Glutamatergic neuron (in vitro differentiated cells): ENCODE results near the gene MAP2K6. TPM values are rescaled to one million over a fixed set of nuclear protein-coding genes. Genes with fewer than 3 reads are reported as not detected.

Source experiments
- DNase-seq: peaks from one replicate; pipeline ENCODE4 v3.0.0; 2022
- H3K27ac Mint-ChIP-seq: one replicate; pipeline ENCODE4 v1.8.0; 2020; ENCODE audit warnings: mild to moderate bottlenecking, mixed read lengths, inconsistent platforms; ENCODE audit not compliant: unreplicated experiment
- H3K27me3 Mint-ChIP-seq: one replicate; pipeline ENCODE4 v1.8.0; 2020; ENCODE audit warnings: mild to moderate bottlenecking, moderate library complexity, mixed read lengths, inconsistent platforms; ENCODE audit not compliant: unreplicated experiment
- H3K36me3 Mint-ChIP-seq: one replicate; pipeline ENCODE4 v1.8.0; 2020; ENCODE audit warnings: mild to moderate bottlenecking, mixed read lengths, inconsistent platforms; ENCODE audit not compliant: unreplicated experiment
- H3K4me1 Mint-ChIP-seq: one replicate; pipeline ENCODE4 v1.8.0; 2020; ENCODE audit warnings: mild to moderate bottlenecking, low read depth, mixed read lengths, inconsistent platforms; ENCODE audit not compliant: unreplicated experiment
- H3K4me3 Mint-ChIP-seq: one replicate; pipeline ENCODE4 v1.8.0; 2020; ENCODE audit warnings: mild to moderate bottlenecking, mixed read lengths, inconsistent platforms; ENCODE audit not compliant: unreplicated experiment
- H3K9me3 Mint-ChIP-seq: one replicate; pipeline ENCODE4 v1.8.0; 2020; ENCODE audit warnings: mild to moderate bottlenecking, moderate library complexity, mixed read lengths, inconsistent platforms; ENCODE audit not compliant: unreplicated experiment
- CTCF ChIP-seq: fragments of 200-600 bp; sonication (generic); IDR thresholded peaks from one replicate; pipeline ENCODE4 v1.5.0; 2021; ENCODE audit not compliant: partially characterized antibody, unreplicated experiment
- total RNA-seq: library from RNA; stranded (reverse); fragmentation: NEBNext Ultra II Directional; extraction: Animal tissue kit (Norgen Biotek cat#: 25700); gene quantifications from one replicate; pipeline ENCODE4 v1.2.1, GENCODE V29; 2021; ENCODE audit not compliant: unreplicated experiment

The MAP2K6 gene
- total RNA-seq, 1 donor from 2014 or later = 28.3 TPM

- no peak for TF ChIP-seq CTCF
- DNase-seq = no peak
- no peaks in the 10 kb centered on the region for H3K27me3 Mint-ChIP-seq
- no peaks in the 10 kb centered on the region for H3K36me3 Mint-ChIP-seq
- no peak overlapping the region for H3K27ac Mint-ChIP-seq
- H3K4me3 Mint-ChIP-seq = no peak overlapping the region
- H3K4me1 Mint-ChIP-seq = peaks cover 3% of the 10 kb centered on the region
- peaks cover 4% of the 10 kb centered on the region for H3K9me3 Mint-ChIP-seq
Measured at GRCh38 chr17:69460963-69461922, 46.7 kb downstream of the MAP2K6 start.

GRCh38 chr17:69461951-69462369, 47.5 kb downstream of the MAP2K6 start:
- H3K27ac Mint-ChIP-seq = no peak overlapping the region
- H3K4me3 Mint-ChIP-seq = no peak overlapping the region
- no peaks in the 10 kb centered on the region for H3K36me3 Mint-ChIP-seq
- TF ChIP-seq CTCF = no peak
- H3K4me1 Mint-ChIP-seq = peaks cover 8% of the 10 kb centered on the region
- peaks cover 3% of the 10 kb centered on the region for H3K9me3 Mint-ChIP-seq
- no peaks in the 10 kb centered on the region for H3K27me3 Mint-ChIP-seq
- no peak for DNase-seq

GRCh38 chr17:69462882-69463281, 48.4 kb downstream of the MAP2K6 start:
- no peak overlapping the region for H3K4me3 Mint-ChIP-seq
- peaks cover 2% of the 10 kb centered on the region for H3K27me3 Mint-ChIP-seq
- peaks cover 13% of the 10 kb centered on the region for H3K4me1 Mint-ChIP-seq
- no peak for TF ChIP-seq CTCF
- peaks cover 3% of the 10 kb centered on the region for H3K9me3 Mint-ChIP-seq
- no peak for DNase-seq
- no peak overlapping the region for H3K27ac Mint-ChIP-seq
- H3K36me3 Mint-ChIP-seq = no peaks in the 10 kb centered on the region

- Mint-ChIP-seq H3K27me3 (peaks cover 2% of the 10 kb centered on the region), H3K4me3 (no peak overlapping the region), H3K36me3 (peaks cover 7% of the 10 kb centered on the region), H3K9me3 (peaks cover 5% of the 10 kb centered on the region), H3K4me1 (peaks cover 22% of the 10 kb centered on the region), H3K27ac (peak overlapping the region; percentile 89)
- no peak for DNase-seq
- TF ChIP-seq CTCF = no peak
Measured at GRCh38 chr17:69466451-69466850, 52.0 kb downstream of the MAP2K6 start.
